HepG2 (cell line): ENCODE measurements around the gene SPECC1L. TPM values are rescaled to one million over a fixed set of nuclear protein-coding genes. Genes with fewer than 3 reads are reported as not detected.
A peak's percentile ranks its signal among the peaks of the same experiment; 100 is the strongest.

ENCODE experiments used
- BCL3 ChIP-seq: sonication (generic); formaldehyde crosslinking; IDR thresholded peaks from 2 replicates; pipeline ENCODE4 v1.5.1; 2020; ENCODE audit warnings: mild to moderate bottlenecking, missing genetic modification reagents, moderate library complexity
- CTCF ChIP-seq: sonication (generic); formaldehyde crosslinking; IDR thresholded peaks from 2 replicates; pipeline ENCODE4 v1.5.0; 2020; ENCODE audit warnings: mild to moderate bottlenecking, missing genetic modification reagents, moderate library complexity
- ERF ChIP-seq: IDR thresholded peaks from 2 replicates; pipeline ENCODE4 v1.6.1; 2018; ENCODE audit warnings: missing biosample characterization, missing genetic modification reagents
- KLF6 ChIP-seq: IDR thresholded peaks from 2 replicates; pipeline ENCODE4 v1.8.0; 2016; ENCODE audit warnings: missing biosample characterization, missing genetic modification reagents
- LBX2 ChIP-seq: sonication (generic); formaldehyde crosslinking; IDR thresholded peaks from 2 replicates; pipeline ENCODE4 v1.5.0; 2020; ENCODE audit warnings: missing genetic modification reagents, mild to moderate bottlenecking, borderline replicate concordance
- MEIS1 ChIP-seq: sonication (generic); formaldehyde crosslinking; IDR thresholded peaks from 2 replicates; pipeline ENCODE4 v1.9.0; 2021; ENCODE audit warnings: mild to moderate bottlenecking, missing genetic modification reagents, moderate library complexity, borderline replicate concordance
- NR2F2 ChIP-seq: IDR thresholded peaks from 2 replicates; pipeline ENCODE4 v1.6.1; 2012; ENCODE audit warnings: low read depth, inconsistent platforms, borderline replicate concordance
- TCF7 ChIP-seq: sonication (generic); IDR thresholded peaks from 2 replicates; pipeline ENCODE4 v1.6.1; 2016; ENCODE audit warnings: antibody characterized with exemption, low read depth
- ZFP62 ChIP-seq: sonication (generic); formaldehyde crosslinking; IDR thresholded peaks from 2 replicates; pipeline ENCODE4 v1.4.0; 2020; ENCODE audit warnings: missing genetic modification reagents
- ZKSCAN8 ChIP-seq: IDR thresholded peaks from 2 replicates; pipeline ENCODE4 v1.6.1; 2016; ENCODE audit warnings: borderline replicate concordance, missing genetic modification reagents, missing compliant biosample characterization
- ZNF280B ChIP-seq: sonication (generic); formaldehyde crosslinking; IDR thresholded peaks from 2 replicates; pipeline ENCODE4 v1.5.0; 2020; ENCODE audit warnings: missing genetic modification reagents, mild to moderate bottlenecking, borderline replicate concordance
- ZNF572 ChIP-seq: sonication (generic); formaldehyde crosslinking; IDR thresholded peaks from 2 replicates; pipeline ENCODE4 v1.5.1; 2020; ENCODE audit warnings: mild to moderate bottlenecking, missing genetic modification reagents
- ZNF609 ChIP-seq: sonication (generic); formaldehyde crosslinking; IDR thresholded peaks from 2 replicates; pipeline ENCODE4 v1.4.0; 2020; ENCODE audit warnings: mild to moderate bottlenecking, missing genetic modification reagents, borderline replicate concordance
- ZNF652 ChIP-seq: IDR thresholded peaks from 2 replicates; pipeline ENCODE4 v1.6.1; 2016; ENCODE audit warnings: low read depth, borderline replicate concordance
- ZNF674 ChIP-seq: sonication (generic); formaldehyde crosslinking; IDR thresholded peaks from 2 replicates; pipeline ENCODE4 v1.5.0; 2020; ENCODE audit warnings: low read depth, mild to moderate bottlenecking, missing genetic modification reagents
- polyA plus RNA-seq, 8 experiments: library from polyadenylated mRNA; depleted of rRNA in 3 of 8; stranded (reverse) in 7 of 8; unstranded in 1 of 8; fragments of >200 nt; fragmentation: Illumina TruSeq in 4 of 8; extraction: Trizol in 4 of 8; gene quantifications; 2 replicates each; pipeline versions ENCODE4 v1.2.1 to v1.2.3, GENCODE V29; 2011 to 2016; ENCODE audit warnings: low read depth in 4 of 8, missing spikeins in 1 of 8, mixed read lengths in 1 of 8; ENCODE audit not compliant: insufficient read depth in 1 of 8
- total RNA-seq, 5 experiments: library from RNA; depleted of rRNA; stranded (reverse); fragments of >200 nt; fragmentation: Illumina TruSeq; extraction: Trizol; gene quantifications; 2 replicates each; pipeline ENCODE4 v1.2.3, GENCODE V29; 2016; ENCODE audit warnings: low read depth in 1 of 5

SPECC1L gene
- total and polyA plus RNA-seq, 2 of the 13 experiments (the other 11 are each of a cell fraction or from before 2014, with no cell fraction given), result 14.1 to 30.3 TPM

GRCh38 chr22:24420072-24420976 is 149.7 kb downstream of the SPECC1L start (continued):
- 0 out of 2 replicates have a peak, but pooled peaks have one; percentile 12 for TF ChIP-seq TCF7
- TF ChIP-seq ZKSCAN8, result no peak; the same call in 1 of the 2 replicates
- no peak for TF ChIP-seq ZNF572 (CRISPR knock-in tag)
- no peak for TF ChIP-seq MEIS1 (CRISPR knock-in tag)
- no peak for TF ChIP-seq ZNF652 (CRISPR knock-in tag)
- no peak for TF ChIP-seq ZNF674 (CRISPR knock-in tag)
- no peak for TF ChIP-seq LBX2 (CRISPR knock-in tag)
- TF ChIP-seq ERF (CRISPR knock-in tag), result no peak
- TF ChIP-seq ZNF280B (CRISPR knock-in tag), result no peak; the same call in 1 of the 2 replicates
- TF ChIP-seq ZNF609 (CRISPR knock-in tag), result no peak
- TF ChIP-seq KLF6 (CRISPR knock-in tag), result no peak
- TF ChIP-seq ZFP62, result no peak
- peak; percentile 61; the same call in 1 of the 2 replicates for TF ChIP-seq NR2F2
- no peak for TF ChIP-seq BCL3 (CRISPR knock-in tag)
- TF ChIP-seq CTCF (CRISPR knock-in tag), result peak; percentile 27; the same call in 1 of the 2 replicates
